Epithelial cell of esophagus (primary cell): ENCODE measurements around the gene KCNMA1.

Experiments used
- DNase-seq: peaks from one replicate; pipeline ENCODE4 v3.0.0; 2010; ENCODE audit warnings: low read depth
- H3K4me3 ChIP-seq: 2 replicates; pipeline ENCODE4 v1.5.1; 2011; ENCODE audit warnings: mild to moderate bottlenecking, low read length, control low read depth
- CTCF ChIP-seq: IDR thresholded peaks from 2 replicates; pipeline ENCODE4 v1.5.1; 2011; ENCODE audit warnings: low read depth, mild to moderate bottlenecking, low read length, control low read depth, inconsistent platforms; ENCODE audit not compliant: insufficient read depth; ENCODE audit errors: missing control alignments

Gene KCNMA1

DNA sequence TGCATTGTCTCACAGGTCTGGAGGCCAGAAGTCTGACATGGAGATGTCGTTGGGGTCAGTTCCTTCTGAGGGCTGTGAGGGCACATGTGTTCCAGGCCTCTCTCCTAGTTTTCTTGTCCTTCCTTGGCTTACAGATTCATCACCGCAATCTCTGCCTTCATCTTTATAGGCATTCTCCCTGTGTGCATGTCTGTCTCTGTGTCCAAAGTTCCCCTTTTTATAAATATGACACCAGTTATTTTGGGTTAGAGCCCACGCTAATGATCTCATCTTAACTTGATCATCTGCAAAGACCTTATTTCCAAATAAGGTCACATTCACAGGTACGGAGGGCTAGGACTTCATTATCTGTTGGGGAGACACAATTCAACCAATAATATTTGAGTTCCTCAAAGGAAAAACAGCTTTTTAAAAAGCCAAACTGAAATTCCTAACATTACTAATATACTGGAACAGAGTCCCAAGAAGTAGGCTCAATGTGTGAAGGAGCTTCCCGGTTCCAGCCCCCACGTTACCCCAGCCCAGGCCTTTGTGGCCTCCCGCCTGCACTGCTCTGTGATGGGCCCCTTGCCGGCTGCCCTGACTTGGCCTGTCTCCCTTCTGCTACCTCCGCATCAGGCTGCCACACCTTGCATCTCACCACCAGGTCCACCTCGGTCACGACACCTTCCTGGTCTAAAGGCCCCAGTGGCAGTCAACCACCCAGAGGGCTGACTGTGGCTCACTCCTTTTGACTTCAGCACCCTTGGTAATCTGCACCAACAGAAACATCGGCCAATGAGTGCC, 142.7 kb downstream of the KCNMA1 start:
- no peak overlapping the region for H3K4me3 ChIP-seq
- no peak for DNase-seq
- TF ChIP-seq CTCF = no peak

- H3K4me3 ChIP-seq = no peak overlapping the region
- TF ChIP-seq CTCF = peak; percentile 28
- peak; percentile 34 for DNase-seq
Observed at GRCh38 chr10:77494327-77494726, 143.3 kb downstream of the KCNMA1 start.

DNA sequence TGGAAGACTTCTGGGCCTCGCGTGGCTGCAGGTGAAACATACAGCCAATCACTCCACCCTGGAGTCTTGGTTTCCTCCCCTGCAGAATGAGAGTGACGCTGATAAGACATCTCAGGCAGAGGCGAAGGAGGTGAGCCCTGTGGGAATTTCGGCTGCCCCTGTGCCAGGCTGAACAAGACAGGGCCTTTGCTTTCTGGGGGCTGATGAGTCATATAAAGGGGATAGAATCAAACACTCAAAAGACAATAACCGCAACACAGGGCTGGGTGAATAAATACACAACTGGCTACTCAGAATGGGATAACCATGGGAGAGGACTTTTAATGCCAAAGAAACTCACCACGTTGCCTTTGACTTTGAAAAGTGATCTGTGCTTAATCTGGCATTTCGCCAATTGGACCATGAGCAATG, 143.8 kb downstream of the KCNMA1 start:
- no peak overlapping the region for H3K4me3 ChIP-seq
- no peak for DNase-seq
- no peak for TF ChIP-seq CTCF

DNA sequence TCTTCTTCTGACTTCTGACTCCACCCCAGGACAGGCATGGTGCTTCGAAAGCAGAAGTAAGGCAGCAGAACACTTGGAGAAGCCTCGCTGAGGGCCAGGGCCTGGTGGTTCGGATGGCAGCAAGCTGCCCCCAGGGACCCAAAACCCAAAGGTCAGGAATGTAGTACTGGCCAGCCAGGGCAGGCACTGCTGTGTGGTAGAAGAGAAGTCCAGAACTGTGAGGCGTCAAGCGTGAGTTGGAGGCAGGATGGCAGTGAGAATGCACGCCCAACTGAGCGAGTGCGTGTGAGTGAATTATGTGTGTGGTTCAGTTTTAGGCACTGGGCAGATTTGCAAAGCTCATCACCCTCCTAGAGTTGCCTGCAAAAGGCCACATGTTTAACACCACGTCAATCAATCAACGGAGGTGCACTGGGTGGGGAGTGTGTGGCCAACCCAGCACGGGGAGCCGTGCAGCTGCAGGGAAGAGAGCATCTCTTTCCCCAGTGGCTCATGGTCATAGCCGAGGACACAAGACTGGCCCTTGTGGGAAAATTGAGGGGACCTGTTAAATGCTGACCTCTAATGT, 144.3 kb downstream of the KCNMA1 start:
- DNase-seq = no peak
- H3K4me3 ChIP-seq = no peak overlapping the region
- no peak for TF ChIP-seq CTCF

- DNase-seq = no peak
- no peak overlapping the region for H3K4me3 ChIP-seq
- no peak for TF ChIP-seq CTCF
Observed at GRCh38 chr10:77492368-77492994, 145.1 kb downstream of the KCNMA1 start.

- no peak overlapping the region for H3K4me3 ChIP-seq
- DNase-seq = no peak
- no peak for TF ChIP-seq CTCF
Observed at GRCh38 chr10:77490534-77491314, 146.9 kb downstream of the KCNMA1 start.
